GM23338 (cell line): ENCODE results near the gene RYR3. TPM values are rescaled to one million over a fixed set of nuclear protein-coding genes. Genes with fewer than 3 reads are reported as not detected.

Experiments
- ATAC-seq: fragments of 200-7000 bp; cut with Tn5 transposase; 3 replicates; pipeline ENCODE4 v1.9.1; 2020
- DNase-seq: peaks from one replicate; pipeline ENCODE4 v3.0.0-alpha.2; 2015; ENCODE audit warnings: low spot score
- H2AFZ ChIP-seq: fragments of 200-600 bp; sonication (generic); 2 replicates; pipeline ENCODE4 v1.8.0; 2016; ENCODE audit warnings: antibody characterized with exemption, mild to moderate bottlenecking, moderate library complexity
- H3F3A ChIP-seq: fragments of 200-600 bp; sonication (generic); replicated peaks from 2 replicates; pipeline ENCODE4 v1.8.0; 2017; ENCODE audit warnings: antibody characterized with exemption, mixed run types, low read depth
- H3K27ac ChIP-seq: fragments of 200-600 bp; sonication (generic); 2 replicates; pipeline ENCODE4 v1.6.1; 2016; ENCODE audit warnings: low read depth
- H3K27me3 ChIP-seq: fragments of 200-600 bp; sonication (generic); 2 replicates; pipeline ENCODE4 v1.8.0; 2016; ENCODE audit warnings: mild to moderate bottlenecking, mixed run types, moderate library complexity; ENCODE audit not compliant: insufficient read depth
- H3K36me3 ChIP-seq: fragments of 200-600 bp; sonication (generic); 2 replicates; pipeline ENCODE4 v1.8.0; 2016; ENCODE audit warnings: mild to moderate bottlenecking; ENCODE audit not compliant: insufficient read depth
- H3K4me1 ChIP-seq: fragments of 200-600 bp; sonication (generic); 2 replicates; pipeline ENCODE4 v1.8.0; 2016; ENCODE audit warnings: mild to moderate bottlenecking, moderate library complexity; ENCODE audit not compliant: insufficient read depth
- H3K4me2 ChIP-seq: fragments of 200-600 bp; sonication (generic); 2 replicates; pipeline ENCODE4 v1.7.1; 2017; ENCODE audit warnings: mixed run types
- H3K4me3 ChIP-seq: fragments of 200-600 bp; sonication (generic); 2 replicates; pipeline ENCODE4 v1.6.1; 2016; ENCODE audit warnings: mixed run types
- H3K79me2 ChIP-seq: fragments of 200-600 bp; sonication (generic); replicated peaks from 2 replicates; pipeline ENCODE4 v1.8.0; 2017; ENCODE audit warnings: mild to moderate bottlenecking; ENCODE audit not compliant: insufficient read depth
- H3K9me2 ChIP-seq: fragments of 200-600 bp; sonication (generic); 2 replicates; pipeline ENCODE4 v1.8.0; 2017; ENCODE audit not compliant: insufficient read depth
- H4K20me1 ChIP-seq: fragments of 200-600 bp; sonication (generic); replicated peaks from 2 replicates; pipeline ENCODE4 v1.8.0; 2017; ENCODE audit warnings: mild to moderate bottlenecking; ENCODE audit not compliant: insufficient read depth
- H3K27ac Mint-ChIP-seq: 2 replicates; pipeline ENCODE4 v1.8.0; 2020; ENCODE audit warnings: inconsistent platforms, mild to moderate bottlenecking, moderate library complexity, mixed read lengths
- H3K27me3 Mint-ChIP-seq: 3 replicates; pipeline ENCODE4 v1.8.0; 2022; ENCODE audit warnings: low read depth, mild to moderate bottlenecking, moderate library complexity, mixed read lengths, inconsistent platforms; ENCODE audit not compliant: insufficient read depth, poor library complexity
- H3K36me3 Mint-ChIP-seq: 3 replicates; pipeline ENCODE4 v1.8.0; 2021; ENCODE audit warnings: low read depth, mild to moderate bottlenecking, inconsistent platforms, moderate library complexity, mixed read lengths
- H3K4me1 Mint-ChIP-seq: 3 replicates; pipeline ENCODE4 v1.8.0; 2020; ENCODE audit warnings: mild to moderate bottlenecking, inconsistent platforms, mixed read lengths
- H3K4me3 Mint-ChIP-seq: 3 replicates; pipeline ENCODE4 v1.8.0; 2021; ENCODE audit warnings: moderate library complexity, mild to moderate bottlenecking, inconsistent platforms, mixed read lengths
- H3K9me3 Mint-ChIP-seq: 3 replicates; pipeline ENCODE4 v1.8.0; 2020; ENCODE audit warnings: moderate library complexity, mild to moderate bottlenecking, inconsistent platforms, mixed read lengths
- CREB1 ChIP-seq: fragments of 250-450 bp; sonication (Bioruptor Pico); IDR thresholded peaks from 2 replicates; pipeline ENCODE4 v1.5.0; 2020; ENCODE audit warnings: low read depth, mild to moderate bottlenecking, moderate library complexity
- CTCF ChIP-seq, 2 experiments: fragments of 200-600 bp in 1 of 2; sonication (generic) in 1 of 2; conservative IDR thresholded peaks; 2 replicates each; pipeline versions ENCODE4 v1.5.1 to v1.6.1; 2016 to 2017; ENCODE audit warnings: antibody characterized with exemption in 2 of 2, low read depth in 2 of 2, mild to moderate bottlenecking in 2 of 2, moderate library complexity in 1 of 2
- ETS1 ChIP-seq: IDR thresholded peaks from 2 replicates; pipeline ENCODE4 v1.6.1; 2016; ENCODE audit warnings: antibody characterized with exemption
- EZH2 ChIP-seq: fragments of 200-600 bp; sonication (generic); IDR thresholded peaks from one replicate; pipeline ENCODE4 v1.8.0; 2017; ENCODE audit warnings: antibody characterized with exemption, mild to moderate bottlenecking, low read depth; ENCODE audit not compliant: unreplicated experiment
- EZH2phosphoT487 ChIP-seq: fragments of 200-600 bp; sonication (generic); IDR thresholded peaks from one replicate; pipeline ENCODE4 v1.8.1; 2018; ENCODE audit warnings: antibody characterized with exemption; ENCODE audit not compliant: unreplicated experiment
- JUNB ChIP-seq: IDR thresholded peaks from one replicate; pipeline ENCODE4 v1.6.1; 2016; ENCODE audit warnings: antibody characterized with exemption; ENCODE audit not compliant: unreplicated experiment
- NANOG ChIP-seq: IDR thresholded peaks from 2 replicates; pipeline ENCODE4 v1.6.1; 2016; ENCODE audit warnings: antibody characterized with exemption, borderline replicate concordance
- POLR2AphosphoS5 ChIP-seq: IDR thresholded peaks from 2 replicates; pipeline ENCODE4 v1.6.1; 2016; ENCODE audit warnings: antibody characterized with exemption, low read depth
- REST ChIP-seq: IDR thresholded peaks from one replicate; pipeline ENCODE4 v1.6.1; 2018; ENCODE audit warnings: antibody characterized with exemption; ENCODE audit not compliant: unreplicated experiment
- STAT1 ChIP-seq: IDR thresholded peaks from one replicate; pipeline ENCODE4 v1.6.1; 2016; ENCODE audit warnings: antibody characterized with exemption; ENCODE audit not compliant: unreplicated experiment
- ZNF114 ChIP-seq: fragments of 250-450 bp; sonication (Bioruptor Pico); IDR thresholded peaks from 2 replicates; pipeline ENCODE4 v1.5.0; 2020; ENCODE audit warnings: mild to moderate bottlenecking, moderate library complexity
- ZNF331 ChIP-seq: fragments of 250-450 bp; sonication (Bioruptor Pico); IDR thresholded peaks from 2 replicates; pipeline ENCODE4 v1.5.0; 2020; ENCODE audit warnings: low read depth, mild to moderate bottlenecking, moderate library complexity
- ZNF462 ChIP-seq: fragments of 250-450 bp; sonication (Bioruptor Pico); IDR thresholded peaks from 2 replicates; pipeline ENCODE4 v1.5.0; 2020; ENCODE audit warnings: mild to moderate bottlenecking, moderate library complexity
- polyA plus RNA-seq: library from polyadenylated mRNA; unstranded; fragments of >200 nt; fragmentation: Nextera tagmentation; extraction: Ambion mirVana; gene quantifications from 2 replicates; pipeline ENCODE4 v1.2.1, GENCODE V29; 2016
- total RNA-seq: library from RNA; depleted of rRNA; stranded (reverse); fragments of >200 nt; shearing (Covaris generic); gene quantifications from 2 replicates; pipeline ENCODE4 v1.2.3, GENCODE V29; 2014

RYR3 gene
- total and polyA plus RNA-seq, 2 experiments from 2014 or later = 1.1 to 1.2 TPM

GRCh38 chr15:33735143-33735542 lies 424.4 kb downstream of the RYR3 start:
- H3K4me3 ChIP-seq = no peak overlapping the region
- H3K9me3 Mint-ChIP-seq = no peaks in the 10 kb centered on the region
- H3K27me3 Mint-ChIP-seq = peaks cover 4% of the 10 kb centered on the region
- no peaks in the 10 kb centered on the region for H3K36me3 Mint-ChIP-seq
- H3K4me1 ChIP-seq = no peaks in the 10 kb centered on the region; the same call in 1 of the 2 replicates
- H3K79me2 ChIP-seq = no peaks in the 10 kb centered on the region
- no peaks in the 10 kb centered on the region for H3K27me3 ChIP-seq
- no peak for TF ChIP-seq ZNF331 (CRISPR knock-in tag)
- TF ChIP-seq ZNF462 (CRISPR knock-in tag) = no peak
- no peak for TF ChIP-seq NANOG
- no peak for TF ChIP-seq ETS1
- no peak for TF ChIP-seq JUNB
- no peak for TF ChIP-seq EZH2phosphoT487
- no peak for TF ChIP-seq ZNF114 (CRISPR knock-in tag)
- TF ChIP-seq STAT1 = no peak
- no peak for TF ChIP-seq REST
- no peak for TF ChIP-seq CTCF (conservative IDR thresholded peaks at IDR 0.05; ENCODE audit: low read depth in 2 of 2)
- TF ChIP-seq POLR2AphosphoS5 = no peak
- TF ChIP-seq EZH2 = no peak
- TF ChIP-seq CREB1 = no peak
- no peaks in the 10 kb centered on the region for H4K20me1 ChIP-seq
- H3K27ac Mint-ChIP-seq = no peak overlapping the region
- no peak overlapping the region for H3K27ac ChIP-seq
- H3K4me1 Mint-ChIP-seq = peaks cover 10% of the 10 kb centered on the region
- no peaks in the 10 kb centered on the region for H3K36me3 ChIP-seq
- no peaks in the 10 kb centered on the region for H3F3A ChIP-seq
- no peak for DNase-seq
- H2AFZ ChIP-seq = no peak overlapping the region
- no peaks in the 10 kb centered on the region for H3K9me2 ChIP-seq
- ATAC-seq = no peak
- no peak overlapping the region for H3K4me3 Mint-ChIP-seq
- no peak overlapping the region for H3K4me2 ChIP-seq
